GM18505 (cell line): ENCODE results near the gene SDC3.

ENCODE experiments used
- ATAC-seq: cut with Tn5 transposase; IDR thresholded peaks from one replicate; pipeline ENCODE4 v1.9.1; 2021; ENCODE audit not compliant: unreplicated experiment
- POLR2A ChIP-seq: IDR thresholded peaks from 4 replicates; pipeline ENCODE4 v1.6.1; 2011; ENCODE audit warnings: borderline replicate concordance; ENCODE audit not compliant: insufficient read depth, insufficient read length; ENCODE audit errors: extremely low read depth

The SDC3 gene

GRCh38 chr1:30904962-30905335 lies 3.6 kb downstream of the SDC3 start:
- no peak for TF ChIP-seq POLR2A
- ATAC-seq = no peak

GRCh38 chr1:30904191-30904961 lies 4.2 kb downstream of the SDC3 start:
- ATAC-seq = no peak
- no peak for TF ChIP-seq POLR2A

GRCh38 chr1:30903343-30904034 lies 5.1 kb downstream of the SDC3 start:
- ATAC-seq = no peak
- TF ChIP-seq POLR2A = no peak

GRCh38 chr1:30902593-30903290 lies 5.8 kb downstream of the SDC3 start:
- no peak for ATAC-seq
- TF ChIP-seq POLR2A = no peak

- ATAC-seq = no peak
- no peak for TF ChIP-seq POLR2A
Measured at GRCh38 chr1:30901798-30902581, 6.6 kb downstream of the SDC3 start.

GRCh38 chr1:30900931-30901560 lies 7.5 kb downstream of the SDC3 start:
- ATAC-seq = no peak
- no peak for TF ChIP-seq POLR2A

- ATAC-seq = no peak
- no peak for TF ChIP-seq POLR2A
Measured at GRCh38 chr1:30900486-30900885, 8.1 kb downstream of the SDC3 start.

- no peak for TF ChIP-seq POLR2A
- ATAC-seq = no peak
Measured at GRCh38 chr1:30899577-30900389, 8.8 kb downstream of the SDC3 start.

- no peak for ATAC-seq
- no peak for TF ChIP-seq POLR2A
Measured at GRCh38 chr1:30898031-30898815, 10.3 kb downstream of the SDC3 start.

- ATAC-seq = no peak
- no peak for TF ChIP-seq POLR2A
Measured at GRCh38 chr1:30896905-30897304, 11.7 kb downstream of the SDC3 start.

GRCh38 chr1:30895944-30896660 lies 12.5 kb downstream of the SDC3 start:
- no peak for TF ChIP-seq POLR2A
- ATAC-seq = no peak
